ENCODE measurements around the gene VAV1. TPM values are rescaled to one million over a fixed set of nuclear protein-coding genes. Genes with fewer than 3 reads are reported as not detected.

The VAV1 gene
- total and polyA plus RNA-seq, 2 of the 13 experiments (the other 11 are each of a cell fraction or from before 2014, with no cell fraction given), result not detected

- TF ChIP-seq SP4 (CRISPR knock-in tag; IDR thresholded peaks at IDR 0.05) (peak; percentile 92), SNAPC4 (CRISPR knock-in tag; IDR thresholded peaks at IDR 0.05) (no peak), ZFP91 (CRISPR knock-in tag; IDR thresholded peaks at IDR 0.05; ENCODE audit: borderline replicate concordance) (peak; percentile 61), ZNF841 (CRISPR knock-in tag; IDR thresholded peaks at IDR 0.05; ENCODE audit: borderline replicate concordance) (no peak), POGK (CRISPR knock-in tag; conservative IDR thresholded peaks at IDR 0.05) (0 out of 2 replicates have a peak, but pooled peaks have one; percentile 47), ZNF574 (CRISPR knock-in tag; IDR thresholded peaks at IDR 0.05) (0 out of 2 replicates have a peak, but pooled peaks have one; percentile 22), RXRA (CRISPR knock-in tag; IDR thresholded peaks at IDR 0.05) (0 out of 2 replicates have a peak, but pooled peaks have one; percentile 30), SAFB2 (CRISPR knock-in tag; IDR thresholded peaks at IDR 0.05; ENCODE audit: borderline replicate concordance, low read depth) (peak; percentile 11; the same call in 1 of the 2 replicates), IRX3 (CRISPR knock-in tag; IDR thresholded peaks at IDR 0.05; ENCODE audit: borderline replicate concordance, low read depth) (no peak), RFXAP (CRISPR knock-in tag; IDR thresholded peaks at IDR 0.05; ENCODE audit: borderline replicate concordance) (peak; percentile 78; the same call in 1 of the 2 replicates), SRF (IDR thresholded peaks at IDR 0.05; ENCODE audit: low read depth, low read length) (0 out of 2 replicates have a peak, but pooled peaks have one; percentile 37), ZNF777 (CRISPR knock-in tag; IDR thresholded peaks at IDR 0.05) (no peak), ZNF317 (CRISPR knock-in tag; IDR thresholded peaks at IDR 0.05) (0 out of 2 replicates have a peak, but pooled peaks have one; percentile 45), ZNF333 (CRISPR knock-in tag; IDR thresholded peaks at IDR 0.05; ENCODE audit: borderline replicate concordance) (0 out of 2 replicates have a peak, but pooled peaks have one; percentile 70), CTCF (CRISPR knock-in tag; IDR thresholded peaks at IDR 0.05) (0 out of 2 replicates have a peak, but pooled peaks have one; percentile 13)
Observed at GRCh38 chr19:6737284-6737872, 35.1 kb upstream of the VAV1 start, which contains the start of gene GPR108 (continued).
